T-cell (primary cell): Measurements from ENCODE around the gene MAN2B2. TPM values are rescaled to one million over a fixed set of nuclear protein-coding genes. Genes with fewer than 3 reads are reported as not detected.

Experiments
- ATAC-seq, 4 experiments: fragments of 200-7000 bp in 3 of 4; fragments of 150-1000 bp in 1 of 4; cut with Tn5 transposase; replicated peaks in 1 of 4; 1 replicate in 3 of 4; 2 replicates in 1 of 4; pipeline ENCODE4 v1.10.0; 2021; ENCODE audit warnings: moderate library complexity in 3 of 4, mild to moderate bottlenecking in 2 of 4, moderate number of reproducible peaks in 1 of 4
- CTCF ChIA-PET, 2 donors: fragments of 300-600 bp; sonication (Branson Sonifier 250); formaldehyde crosslinking; loops; one replicate each; lab custom pipeline; 2022; ENCODE audit warnings: antibody characterized with exemption in 2 of 2; lab: Charles Lee
- POLR2A ChIA-PET, 2 donors: fragments of 300-600 bp; sonication (Branson Sonifier 250); formaldehyde crosslinking; loops; one replicate each; lab custom pipeline; 2022; ENCODE audit warnings: antibody characterized with exemption in 2 of 2; lab: Charles Lee
- DNase-seq, 35 experiments: peaks; one replicate each; pipeline versions ENCODE4 v3.0.0 to v3.0.0-alpha.2; 2013 to 2023
- H3K27ac ChIP-seq: one replicate; pipeline ENCODE4 v1.5.1; 2013; ENCODE audit warnings: low read length
- H3K27me3 ChIP-seq, 2 experiments: replicated peaks in 1 of 2; 1 replicate in 1 of 2; 2 replicates in 1 of 2; pipeline versions ENCODE4 v1.6.1 to v1.7.0; 2013; ENCODE audit warnings: low read length in 1 of 2, mixed read lengths in 1 of 2; ENCODE audit not compliant: control insufficient read depth in 2 of 2, insufficient read depth in 2 of 2; ENCODE audit errors: extremely low read depth in 1 of 2
- H3K36me3 ChIP-seq, 2 donors: 1 replicate in 1 of 2; 2 replicates in 1 of 2; pipeline versions ENCODE4 v1.6.1 to v1.7.0; 2013; ENCODE audit warnings: low read length in 1 of 2; ENCODE audit not compliant: control insufficient read depth in 2 of 2, insufficient read depth in 1 of 2; ENCODE audit errors: extremely low read depth in 1 of 2
- H3K4me1 ChIP-seq, 2 experiments: 1 replicate in 1 of 2; 2 replicates in 1 of 2; pipeline versions ENCODE4 v1.6.1 to v1.7.0; 2013; ENCODE audit warnings: low read length in 2 of 2, mixed read lengths in 1 of 2; ENCODE audit not compliant: insufficient read depth in 2 of 2, control insufficient read depth in 1 of 2; ENCODE audit errors: extremely low read depth in 1 of 2
- H3K4me3 ChIP-seq, 2 donors: 1 replicate in 1 of 2; 2 replicates in 1 of 2; pipeline versions ENCODE4 v1.5.1 to v1.7.0; 2013; ENCODE audit warnings: mild to moderate bottlenecking in 2 of 2, low read length in 1 of 2, moderate library complexity in 1 of 2; ENCODE audit not compliant: control insufficient read depth in 1 of 2; ENCODE audit errors: extremely low read depth in 1 of 2
- H3K9me3 ChIP-seq: 2 replicates; pipeline ENCODE4 v1.7.0; 2013
- H3K27ac Mint-ChIP-seq, 2 donors: one replicate each; pipeline ENCODE4 v1.8.0; 2020 to 2021; ENCODE audit warnings: mild to moderate bottlenecking in 2 of 2, mixed read lengths in 2 of 2
- H3K27me3 Mint-ChIP-seq, 2 donors: one replicate each; pipeline ENCODE4 v1.8.0; 2021 to 2022; ENCODE audit warnings: mixed read lengths in 2 of 2
- H3K36me3 Mint-ChIP-seq: one replicate; pipeline ENCODE4 v1.8.0; 2021; ENCODE audit warnings: mixed read lengths
- H3K4me1 Mint-ChIP-seq, 3 donors: one replicate each; pipeline ENCODE4 v1.8.0; 2020 to 2022; ENCODE audit warnings: mixed read lengths in 3 of 3, mild to moderate bottlenecking in 1 of 3
- H3K4me3 Mint-ChIP-seq, 3 donors: one replicate each; pipeline ENCODE4 v1.8.0; 2020 to 2022; ENCODE audit warnings: mild to moderate bottlenecking in 3 of 3, mixed read lengths in 3 of 3, moderate library complexity in 3 of 3
- H3K9me3 Mint-ChIP-seq, 3 donors: one replicate each; pipeline ENCODE4 v1.8.0; 2020 to 2022; ENCODE audit warnings: mixed read lengths in 3 of 3
- WGBS: methylation state at CpG from one replicate; pipeline ENCODE4 v1.1.5; 2013; ENCODE audit warnings: missing lambda C conversion rate; ENCODE audit not compliant: insufficient coverage; 5-methylcytosine and 5-hydroxymethylcytosine counted together
- total RNA-seq, 35 experiments: library from RNA in 6 of 35; stranded (reverse) in 6 of 35; fragments of 120-200 nt in 1 of 35; gene quantifications; one replicate each; pipeline versions ENCODE4 v1.2.1 to v1.2.4 and lab custom pipeline; 2013 to 2026

The MAN2B2 gene
- total RNA-seq, 5 donors from 2014 or later (not counting 1 experiment from before 2014, with no cell fraction given), result 27.4 to 54.1 (median 45.8) TPM

DNA sequence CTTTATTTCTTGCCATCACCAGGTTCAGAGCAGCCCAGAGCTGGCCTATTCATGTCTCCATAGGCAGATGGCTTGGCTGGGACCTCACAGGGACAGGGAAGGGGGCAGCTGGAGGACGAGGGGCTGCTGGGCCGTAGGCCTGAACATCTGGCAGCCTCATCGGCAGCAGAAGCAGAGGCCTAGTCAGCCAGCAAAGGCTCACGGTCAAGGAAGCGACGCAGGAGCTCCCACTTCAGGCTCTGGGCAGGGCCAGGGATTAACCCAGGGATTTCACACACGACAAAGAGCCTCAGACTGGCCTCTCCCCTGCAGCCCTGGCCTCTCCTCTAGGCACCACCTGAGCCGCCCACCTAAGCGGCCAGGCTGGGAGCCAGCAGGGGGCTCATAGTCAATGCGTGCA is 46.0 kb upstream of the MAN2B2 start:
- 63% methylated on average over 10 of the region's 10 CpGs for WGBS
- no peak for ATAC-seq
- POLR2A ChIA-PET, result no interaction called here

DNA sequence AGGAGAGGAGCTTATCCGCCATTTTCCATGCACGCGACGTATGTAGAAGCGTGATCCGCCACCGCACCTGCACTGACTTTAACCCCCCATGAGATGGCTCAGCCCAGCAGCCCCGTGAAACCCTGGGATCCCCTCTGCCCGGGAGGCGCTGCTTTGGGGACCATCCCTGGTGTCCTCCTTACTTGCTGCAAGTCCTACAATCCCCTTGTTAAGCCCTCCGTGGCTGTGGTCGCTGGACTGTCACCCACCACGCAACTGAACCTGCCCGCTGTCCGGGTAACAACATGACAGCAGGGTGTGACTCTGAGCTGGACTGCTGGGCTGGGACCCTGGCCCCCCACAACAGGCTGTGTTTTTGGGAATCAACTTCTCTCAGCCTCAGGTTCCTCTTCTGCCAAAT is 44.7 kb upstream of the MAN2B2 start:
- POLR2A ChIA-PET, result no interaction called here
- no peaks in the 10 kb centered on the region for H3K36me3 ChIP-seq
- H3K27ac ChIP-seq, result no peak overlapping the region
- Mint-ChIP-seq H3K27ac (no peak overlapping the region), H3K9me3 (no peaks in the 10 kb centered on the region), H3K36me3 (no peaks in the 10 kb centered on the region), H3K27me3 (peaks cover 11 to 23% of the 10 kb centered on the region in 2 donors), H3K4me3 (no peak overlapping the region), H3K4me1 (no peaks in the 10 kb centered on the region)
- H3K4me1 ChIP-seq, result no peaks in the 10 kb centered on the region
- 90% methylated on average over 12 of the region's 15 CpGs for WGBS
- CTCF ChIA-PET, result no interaction called here
- no peaks in the 10 kb centered on the region for H3K9me3 ChIP-seq
- DNase-seq (no peak), ATAC-seq (no peak)
- H3K27me3 ChIP-seq, result peaks cover 0 to 34% of the 10 kb centered on the region in 2 experiments
- no peak overlapping the region for H3K4me3 ChIP-seq

More for the DNA sequence above, 46.0 kb upstream of the MAN2B2 start:
- Mint-ChIP-seq H3K27me3 (peaks cover 11 to 23% of the 10 kb centered on the region in 2 donors), H3K9me3 (no peaks in the 10 kb centered on the region), H3K4me3 (no peak overlapping the region), H3K36me3 (no peaks in the 10 kb centered on the region), H3K4me1 (no peaks in the 10 kb centered on the region), H3K27ac (no peak overlapping the region)
- DNase-seq, result no peak
- Histone ChIP-seq H3K36me3 (no peaks in the 10 kb centered on the region), H3K27me3 (peaks cover 0 to 34% of the 10 kb centered on the region in 2 experiments), H3K4me3 (no peak overlapping the region), H3K4me1 (no peaks in the 10 kb centered on the region), H3K9me3 (no peaks in the 10 kb centered on the region), H3K27ac (no peak overlapping the region)
- CTCF ChIA-PET, result no interaction called here

DNA sequence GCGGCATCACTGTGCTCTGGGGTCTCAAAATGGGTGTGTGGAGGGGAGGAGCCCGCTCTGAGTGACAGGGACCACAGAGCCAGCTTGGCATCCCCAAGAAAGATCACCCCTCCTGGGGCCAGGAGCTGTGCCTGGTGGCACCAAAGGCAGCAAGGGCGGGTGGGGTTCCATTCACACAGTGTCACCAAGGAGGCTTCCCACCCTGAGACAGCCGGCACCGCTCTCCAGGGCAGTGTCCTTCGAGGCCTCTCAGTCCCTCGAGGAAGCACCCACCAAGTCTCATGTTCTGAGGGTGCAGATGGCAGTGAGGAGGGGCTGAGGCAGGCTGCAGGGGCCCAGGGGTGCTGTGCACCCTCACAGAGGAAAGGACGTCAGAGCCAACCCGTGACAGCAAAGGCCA is 44.0 kb upstream of the MAN2B2 start:
- CTCF ChIA-PET, result no interaction called here
- Histone ChIP-seq H3K27ac (no peak overlapping the region), H3K27me3 (peaks cover 0 to 34% of the 10 kb centered on the region in 2 experiments), H3K36me3 (no peaks in the 10 kb centered on the region), H3K9me3 (no peaks in the 10 kb centered on the region), H3K4me3 (no peak overlapping the region), H3K4me1 (no peaks in the 10 kb centered on the region)
- H3K27me3 Mint-ChIP-seq, result peaks cover 12 to 23% of the 10 kb centered on the region in 2 donors
- POLR2A ChIA-PET, result no interaction called here
- 53% methylated on average over 5 of the region's 9 CpGs for WGBS
- H3K27ac Mint-ChIP-seq, result no peak overlapping the region
- H3K4me3 Mint-ChIP-seq, result no peak overlapping the region
- H3K9me3 Mint-ChIP-seq, result no peaks in the 10 kb centered on the region
- no peaks in the 10 kb centered on the region for H3K36me3 Mint-ChIP-seq
- DNase-seq (no peak), ATAC-seq (no peak)
- H3K4me1 Mint-ChIP-seq, result no peaks in the 10 kb centered on the region

DNA sequence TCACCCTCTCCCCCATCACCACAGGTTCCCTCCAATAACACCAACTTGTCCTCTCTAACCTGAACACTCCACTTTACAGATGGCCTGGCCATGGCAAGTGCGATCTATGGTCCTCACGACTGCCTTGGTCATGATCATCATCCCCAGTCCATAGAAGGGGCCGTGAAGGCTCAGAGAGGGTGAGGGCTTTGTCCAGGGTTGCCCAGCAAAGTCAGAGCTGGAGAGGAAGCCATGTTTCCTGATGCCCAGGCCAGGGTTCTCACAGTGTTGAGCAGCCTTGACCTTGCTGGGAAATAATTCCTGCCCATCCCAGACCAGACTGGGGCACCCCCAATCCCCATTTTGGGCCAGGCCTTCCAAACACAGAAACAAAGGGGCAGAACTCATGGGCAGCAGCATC is 42.9 kb upstream of the MAN2B2 start:
- H3K4me1 ChIP-seq, result no peaks in the 10 kb centered on the region
- H3K4me3 ChIP-seq, result no peak overlapping the region
- CTCF ChIA-PET, result no interaction called here
- H3K4me1 Mint-ChIP-seq, result no peaks in the 10 kb centered on the region
- POLR2A ChIA-PET, result no interaction called here
- H3K36me3 Mint-ChIP-seq, result no peaks in the 10 kb centered on the region
- no peaks in the 10 kb centered on the region for H3K36me3 ChIP-seq
- peaks cover 0 to 30% of the 10 kb centered on the region in 2 experiments for H3K27me3 ChIP-seq
- H3K27ac Mint-ChIP-seq, result no peak overlapping the region
- H3K4me3 Mint-ChIP-seq, result no peak overlapping the region
- peaks cover 19 to 30% of the 10 kb centered on the region in 2 donors for H3K27me3 Mint-ChIP-seq
- H3K9me3 Mint-ChIP-seq, result no peaks in the 10 kb centered on the region
- WGBS, result 87% methylated on average over 3 of the region's 3 CpGs
- no peak for ATAC-seq
- DNase-seq, result no peak
- no peaks in the 10 kb centered on the region for H3K9me3 ChIP-seq
- H3K27ac ChIP-seq, result no peak overlapping the region

DNA sequence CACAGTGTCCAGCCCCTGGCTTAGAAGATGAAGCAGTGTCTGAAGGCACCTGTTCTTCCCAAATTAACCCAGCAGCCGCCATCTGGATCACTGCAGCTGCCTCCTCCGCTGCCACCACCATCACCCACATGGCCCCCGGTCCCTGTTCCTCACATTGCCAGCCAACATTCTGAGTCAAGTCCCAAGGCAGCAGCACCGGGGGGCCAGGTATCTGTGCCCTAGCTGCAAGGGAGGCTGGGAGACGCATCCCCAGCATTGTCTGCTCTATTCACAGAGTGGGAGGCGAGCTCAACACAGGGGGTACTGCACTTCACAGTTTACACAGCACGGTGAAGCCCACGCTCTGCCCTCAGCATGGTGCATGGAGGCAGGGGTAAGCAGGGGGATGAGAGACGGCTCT is 42.3 kb upstream of the MAN2B2 start:
- H3K4me1 Mint-ChIP-seq, result no peaks in the 10 kb centered on the region
- no peaks in the 10 kb centered on the region for H3K9me3 Mint-ChIP-seq
- H3K27me3 Mint-ChIP-seq, result peaks cover 19 to 29% of the 10 kb centered on the region in 2 donors
- Histone ChIP-seq H3K36me3 (no peaks in the 10 kb centered on the region), H3K4me1 (no peaks in the 10 kb centered on the region), H3K27me3 (peaks cover 0 to 29% of the 10 kb centered on the region in 2 experiments), H3K9me3 (no peaks in the 10 kb centered on the region), H3K4me3 (no peak overlapping the region), H3K27ac (no peak overlapping the region)
- ATAC-seq, result no peak
- DNase-seq, result no peak
- H3K27ac Mint-ChIP-seq, result no peak overlapping the region
- H3K4me3 Mint-ChIP-seq, result no peak overlapping the region
- WGBS, result 82% methylated on average over 8 of the region's 9 CpGs
- no peaks in the 10 kb centered on the region for H3K36me3 Mint-ChIP-seq
- ChIA-PET POLR2A (no interaction called here), CTCF (no interaction called here)

DNA sequence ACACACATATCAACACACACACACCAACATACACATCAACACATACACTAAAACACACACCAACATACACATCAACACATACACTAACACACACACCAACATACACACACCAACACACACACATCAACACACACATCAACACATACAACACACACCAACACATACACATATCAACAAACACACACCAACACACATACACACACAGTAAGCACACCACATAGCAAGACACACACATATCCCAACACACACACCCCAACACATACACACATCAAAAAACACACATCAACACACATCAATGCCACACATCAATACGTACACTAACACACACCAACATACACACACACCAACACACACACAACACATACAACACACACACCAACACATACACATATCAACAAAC is 40.9 kb upstream of the MAN2B2 start:
- H3K9me3 ChIP-seq, result no peaks in the 10 kb centered on the region
- H3K27me3 ChIP-seq, result peaks cover 0 to 38% of the 10 kb centered on the region in 2 experiments
- Mint-ChIP-seq H3K36me3 (no peaks in the 10 kb centered on the region), H3K4me1 (no peaks in the 10 kb centered on the region), H3K9me3 (no peaks in the 10 kb centered on the region), H3K4me3 (no peak overlapping the region), H3K27me3 (peaks cover 19 to 27% of the 10 kb centered on the region in 2 donors), H3K27ac (no peak overlapping the region)
- CTCF ChIA-PET, result no interaction called here
- ATAC-seq (no peak), DNase-seq (no peak)
- H3K36me3 ChIP-seq, result no peaks in the 10 kb centered on the region
- H3K4me1 ChIP-seq, result no peaks in the 10 kb centered on the region
- H3K4me3 ChIP-seq, result no peak overlapping the region
- POLR2A ChIA-PET, result no interaction called here
- 100% methylated on average over 1 of the region's 1 CpG for WGBS
- H3K27ac ChIP-seq, result no peak overlapping the region
